HepG2 (cell line): ENCODE data around the gene ZNF618. TPM values are rescaled to one million over a fixed set of nuclear protein-coding genes. Genes with fewer than 3 reads are reported as not detected.

Source experiments
- CBX5 ChIP-seq: sonication (generic); formaldehyde crosslinking; IDR thresholded peaks from 2 replicates; pipeline ENCODE4 v1.4.0; 2020; ENCODE audit warnings: missing genetic modification reagents, borderline replicate concordance
- HOXA7 ChIP-seq: sonication (generic); formaldehyde crosslinking; IDR thresholded peaks from 2 replicates; pipeline ENCODE4 v1.8.1; 2022; ENCODE audit warnings: mild to moderate bottlenecking, missing genetic modification reagents, moderate library complexity
- KDM6A ChIP-seq: IDR thresholded peaks from 2 replicates; pipeline ENCODE4 v1.6.1; 2016; ENCODE audit warnings: low read depth
- MED13 ChIP-seq: sonication (generic); formaldehyde crosslinking; IDR thresholded peaks from 2 replicates; pipeline ENCODE4 v1.5.0; 2020; ENCODE audit warnings: missing genetic modification reagents
- MEF2D ChIP-seq: sonication (generic); formaldehyde crosslinking; IDR thresholded peaks from 2 replicates; pipeline ENCODE4 v1.5.1; 2020; ENCODE audit warnings: mild to moderate bottlenecking, missing genetic modification reagents
- NONO ChIP-seq, 2 experiments: fragments of 450-650 bp in 1 of 2; sonication (generic) in 1 of 2; formaldehyde crosslinking in 1 of 2; IDR thresholded peaks in 1 of 2; conservative IDR thresholded peaks in 1 of 2; 2 replicates each; pipeline versions ENCODE4 v1.6.1 to v1.8.0; 2017 to 2022; ENCODE audit warnings: mild to moderate bottlenecking in 1 of 2, missing genetic modification reagents in 1 of 2, moderate library complexity in 1 of 2
- ONECUT2 ChIP-seq: sonication (generic); formaldehyde crosslinking; IDR thresholded peaks from 2 replicates; pipeline ENCODE4 v1.4.0; 2020; ENCODE audit warnings: missing genetic modification reagents
- POGZ ChIP-seq: sonication (generic); formaldehyde crosslinking; IDR thresholded peaks from 2 replicates; pipeline ENCODE4 v1.4.0; 2020; ENCODE audit warnings: mild to moderate bottlenecking, missing genetic modification reagents
- SALL1 ChIP-seq: sonication (generic); formaldehyde crosslinking; IDR thresholded peaks from 2 replicates; pipeline ENCODE4 v1.8.0; 2022; ENCODE audit warnings: mild to moderate bottlenecking, missing genetic modification reagents
- SMARCC2 ChIP-seq: fragments of 450-650 bp; IDR thresholded peaks from 2 replicates; pipeline ENCODE4 v1.6.1; 2017; ENCODE audit warnings: antibody characterized with exemption, mild to moderate bottlenecking
- SOX5 ChIP-seq: IDR thresholded peaks from 2 replicates; pipeline ENCODE4 v1.6.1; 2016; ENCODE audit warnings: borderline replicate concordance
- SYNCRIP ChIP-seq: fragments of 200-400 bp; formaldehyde crosslinking; IDR thresholded peaks from 2 replicates; pipeline ENCODE4 v1.6.1; 2018; ENCODE audit warnings: mild to moderate bottlenecking, low read depth, low read length; ENCODE audit not compliant: insufficient read depth
- TMF1 ChIP-seq: sonication (generic); formaldehyde crosslinking; IDR thresholded peaks from 2 replicates; pipeline ENCODE4 v1.8.1; 2022; ENCODE audit warnings: low read depth, missing genetic modification reagents
- TRIM24 ChIP-seq: sonication (generic); formaldehyde crosslinking; IDR thresholded peaks from 2 replicates; pipeline ENCODE4 v1.8.0; 2022; ENCODE audit warnings: mild to moderate bottlenecking, missing genetic modification reagents
- ZBTB8A ChIP-seq: sonication (generic); formaldehyde crosslinking; IDR thresholded peaks from 2 replicates; pipeline ENCODE4 v1.4.0; 2020; ENCODE audit warnings: mild to moderate bottlenecking, low read depth, missing genetic modification reagents, borderline replicate concordance
- ZNF367 ChIP-seq: sonication (generic); formaldehyde crosslinking; IDR thresholded peaks from 2 replicates; pipeline ENCODE4 v1.4.0; 2020; ENCODE audit warnings: missing genetic modification reagents, borderline replicate concordance
- ZNF430 ChIP-seq: sonication (generic); formaldehyde crosslinking; IDR thresholded peaks from 2 replicates; pipeline ENCODE4 v1.9.0; 2021; ENCODE audit warnings: mild to moderate bottlenecking, missing genetic modification reagents
- ZNF496 ChIP-seq: sonication (generic); formaldehyde crosslinking; IDR thresholded peaks from 2 replicates; pipeline ENCODE4 v1.8.1; 2023; ENCODE audit warnings: mild to moderate bottlenecking, moderate library complexity, missing genetic modification reagents; ENCODE audit not compliant: insufficient replicate concordance
- ZNF737 ChIP-seq: sonication (generic); formaldehyde crosslinking; IDR thresholded peaks from 2 replicates; pipeline ENCODE4 v1.5.0; 2020; ENCODE audit warnings: missing genetic modification reagents, mild to moderate bottlenecking, borderline replicate concordance
- ZNF878 ChIP-seq: sonication (generic); formaldehyde crosslinking; IDR thresholded peaks from 2 replicates; pipeline ENCODE4 v1.8.1; 2023; ENCODE audit warnings: mild to moderate bottlenecking, missing genetic modification reagents, moderate library complexity
- polyA plus RNA-seq, 8 experiments: library from polyadenylated mRNA; depleted of rRNA in 3 of 8; stranded (reverse) in 7 of 8; unstranded in 1 of 8; fragments of >200 nt; fragmentation: Illumina TruSeq in 4 of 8; extraction: Trizol in 4 of 8; gene quantifications; 2 replicates each; pipeline versions ENCODE4 v1.2.1 to v1.2.3, GENCODE V29; 2011 to 2016; ENCODE audit warnings: low read depth in 4 of 8, missing spikeins in 1 of 8, mixed read lengths in 1 of 8; ENCODE audit not compliant: insufficient read depth in 1 of 8
- total RNA-seq, 5 experiments: library from RNA; depleted of rRNA; stranded (reverse); fragments of >200 nt; fragmentation: Illumina TruSeq; extraction: Trizol; gene quantifications; 2 replicates each; pipeline ENCODE4 v1.2.3, GENCODE V29; 2016; ENCODE audit warnings: low read depth in 1 of 5
- TF ChIP-seq, protein P1 (sequence below): sonication (generic); formaldehyde crosslinking; IDR thresholded peaks from 2 replicates; pipeline ENCODE4 v1.5.0; 2020; ENCODE audit warnings: missing genetic modification reagents
- TF ChIP-seq, protein P2 (sequence below): sonication (generic); formaldehyde crosslinking; IDR thresholded peaks from 2 replicates; pipeline ENCODE4 v1.5.0; 2020; ENCODE audit warnings: missing genetic modification reagents
- TF ChIP-seq, protein P3 (sequence below): sonication (generic); formaldehyde crosslinking; IDR thresholded peaks from 2 replicates; pipeline ENCODE4 v1.8.1; 2023; ENCODE audit warnings: mild to moderate bottlenecking, missing genetic modification reagents
- TF ChIP-seq, protein P4 (sequence below): sonication (generic); formaldehyde crosslinking; IDR thresholded peaks from 2 replicates; pipeline ENCODE4 v1.8.0; 2022; ENCODE audit warnings: mild to moderate bottlenecking, missing genetic modification reagents
- TF ChIP-seq, protein P5 (sequence below): sonication (generic); formaldehyde crosslinking; IDR thresholded peaks from 2 replicates; pipeline ENCODE4 v1.4.0; 2020; ENCODE audit warnings: missing genetic modification reagents
- TF ChIP-seq, protein P6 (sequence below): sonication (generic); formaldehyde crosslinking; IDR thresholded peaks from 2 replicates; pipeline ENCODE4 v1.4.0; 2020; ENCODE audit warnings: missing genetic modification reagents

ZNF618 gene
- total and polyA plus RNA-seq, 2 of the 13 experiments (the other 11 are each of a cell fraction or from before 2014, with no cell fraction given): 0.07 TPM

DNA sequence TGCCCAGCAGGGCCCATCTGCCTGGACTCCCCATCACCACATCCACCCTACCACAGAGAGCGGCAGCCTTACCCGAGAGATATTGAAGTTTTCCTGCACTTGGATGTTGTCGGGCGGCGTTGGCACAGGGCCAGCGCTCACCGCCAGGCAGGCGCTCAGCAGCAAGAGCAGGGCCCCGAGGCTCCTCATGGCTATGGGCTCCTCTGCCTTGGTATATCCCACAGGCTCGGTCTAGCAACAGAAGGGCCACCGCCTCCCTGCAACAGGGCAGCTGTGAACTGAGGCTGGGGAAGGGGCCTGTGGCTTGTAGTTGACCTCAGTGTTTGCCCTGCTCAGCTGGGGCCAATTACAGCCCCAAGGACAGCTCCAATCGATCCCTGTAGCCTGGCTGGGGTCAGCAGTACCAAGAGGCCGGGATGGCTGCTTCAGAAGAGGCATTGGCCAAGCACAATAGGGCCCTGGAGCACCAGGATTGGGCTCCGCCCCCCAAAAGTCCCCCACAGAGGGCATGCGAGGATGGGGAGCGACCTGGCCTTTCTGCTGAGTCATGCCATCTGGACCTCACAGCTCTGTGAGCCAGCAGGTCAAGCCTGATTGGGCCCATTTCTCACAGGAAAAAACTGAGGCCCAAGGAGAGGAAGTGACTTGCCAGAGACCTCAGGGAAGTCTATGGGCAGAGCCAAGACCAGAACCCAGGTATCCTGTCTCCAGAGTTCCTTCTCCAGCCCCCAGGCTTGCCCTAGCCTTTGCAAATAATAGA, 202.1 kb downstream of the ZNF618 start, which contains the start of gene AMBP (continued):
- peak; percentile 95; the same call in 1 of the 2 replicates for TF ChIP-seq ZNF430 (CRISPR knock-in tag)
- TF ChIP-seq MED13 (CRISPR knock-in tag): peak; percentile 94; the same call in 1 of the 2 replicates
- no peak for TF ChIP-seq ZNF496 (CRISPR knock-in tag)
- TF ChIP-seq SYNCRIP: no peak
- no peak for TF ChIP-seq ZNF737
- TF ChIP-seq, protein P1, sequence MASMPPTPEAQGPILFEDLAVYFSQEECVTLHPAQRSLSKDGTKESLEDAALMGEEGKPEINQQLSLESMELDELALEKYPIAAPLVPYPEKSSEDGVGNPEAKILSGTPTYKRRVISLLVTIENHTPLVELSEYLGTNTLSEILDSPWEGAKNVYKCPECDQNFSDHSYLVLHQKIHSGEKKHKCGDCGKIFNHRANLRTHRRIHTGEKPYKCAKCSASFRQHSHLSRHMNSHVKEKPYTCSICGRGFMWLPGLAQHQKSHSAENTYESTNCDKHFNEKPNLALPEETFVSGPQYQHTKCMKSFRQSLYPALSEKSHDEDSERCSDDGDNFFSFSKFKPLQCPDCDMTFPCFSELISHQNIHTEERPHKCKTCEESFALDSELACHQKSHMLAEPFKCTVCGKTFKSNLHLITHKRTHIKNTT (CRISPR knock-in tag): no peak
- TF ChIP-seq SOX5 (CRISPR knock-in tag): peak; percentile 87
- peak; percentile 89 for TF ChIP-seq CBX5 (CRISPR knock-in tag)
- TF ChIP-seq POGZ (CRISPR knock-in tag): peak; percentile 94
- TF ChIP-seq ONECUT2 (CRISPR knock-in tag): peak; percentile 100
- TF ChIP-seq SMARCC2: no peak
- no peak for TF ChIP-seq HOXA7 (CRISPR knock-in tag)
- TF ChIP-seq ZBTB8A: no peak
- TF ChIP-seq ZNF367 (CRISPR knock-in tag): 0 out of 2 replicates have a peak, but pooled peaks have one; percentile 44
- TF ChIP-seq KDM6A (CRISPR knock-in tag): peak; percentile 91
- TF ChIP-seq NONO (IDR thresholded peaks at IDR 0.05): no peak
- TF ChIP-seq NONO (CRISPR knock-in tag; conservative IDR thresholded peaks at IDR 0.05): no peak
- no peak for TF ChIP-seq TRIM24 (CRISPR knock-in tag)
- TF ChIP-seq, protein P2, sequence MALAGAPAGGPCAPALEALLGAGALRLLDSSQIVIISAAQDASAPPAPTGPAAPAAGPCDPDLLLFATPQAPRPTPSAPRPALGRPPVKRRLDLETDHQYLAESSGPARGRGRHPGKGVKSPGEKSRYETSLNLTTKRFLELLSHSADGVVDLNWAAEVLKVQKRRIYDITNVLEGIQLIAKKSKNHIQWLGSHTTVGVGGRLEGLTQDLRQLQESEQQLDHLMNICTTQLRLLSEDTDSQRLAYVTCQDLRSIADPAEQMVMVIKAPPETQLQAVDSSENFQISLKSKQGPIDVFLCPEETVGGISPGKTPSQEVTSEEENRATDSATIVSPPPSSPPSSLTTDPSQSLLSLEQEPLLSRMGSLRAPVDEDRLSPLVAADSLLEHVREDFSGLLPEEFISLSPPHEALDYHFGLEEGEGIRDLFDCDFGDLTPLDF (CRISPR knock-in tag): no peak
- peak; percentile 89 for TF ChIP-seq TMF1 (CRISPR knock-in tag)
- TF ChIP-seq, protein P3, sequence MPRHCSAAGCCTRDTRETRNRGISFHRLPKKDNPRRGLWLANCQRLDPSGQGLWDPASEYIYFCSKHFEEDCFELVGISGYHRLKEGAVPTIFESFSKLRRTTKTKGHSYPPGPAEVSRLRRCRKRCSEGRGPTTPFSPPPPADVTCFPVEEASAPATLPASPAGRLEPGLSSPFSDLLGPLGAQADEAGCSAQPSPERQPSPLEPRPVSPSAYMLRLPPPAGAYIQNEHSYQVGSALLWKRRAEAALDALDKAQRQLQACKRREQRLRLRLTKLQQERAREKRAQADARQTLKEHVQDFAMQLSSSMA: no peak
- TF ChIP-seq MEF2D (CRISPR knock-in tag): peak; percentile 95
- TF ChIP-seq, protein P4, sequence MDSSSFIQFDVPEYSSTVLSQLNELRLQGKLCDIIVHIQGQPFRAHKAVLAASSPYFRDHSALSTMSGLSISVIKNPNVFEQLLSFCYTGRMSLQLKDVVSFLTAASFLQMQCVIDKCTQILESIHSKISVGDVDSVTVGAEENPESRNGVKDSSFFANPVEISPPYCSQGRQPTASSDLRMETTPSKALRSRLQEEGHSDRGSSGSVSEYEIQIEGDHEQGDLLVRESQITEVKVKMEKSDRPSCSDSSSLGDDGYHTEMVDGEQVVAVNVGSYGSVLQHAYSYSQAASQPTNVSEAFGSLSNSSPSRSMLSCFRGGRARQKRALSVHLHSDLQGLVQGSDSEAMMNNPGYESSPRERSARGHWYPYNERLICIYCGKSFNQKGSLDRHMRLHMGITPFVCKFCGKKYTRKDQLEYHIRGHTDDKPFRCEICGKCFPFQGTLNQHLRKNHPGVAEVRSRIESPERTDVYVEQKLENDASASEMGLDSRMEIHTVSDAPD (CRISPR knock-in tag): peak; percentile 97
- peak; percentile 87; the same call in 1 of the 2 replicates for TF ChIP-seq ZNF878 (CRISPR knock-in tag)
- TF ChIP-seq, protein P5, sequence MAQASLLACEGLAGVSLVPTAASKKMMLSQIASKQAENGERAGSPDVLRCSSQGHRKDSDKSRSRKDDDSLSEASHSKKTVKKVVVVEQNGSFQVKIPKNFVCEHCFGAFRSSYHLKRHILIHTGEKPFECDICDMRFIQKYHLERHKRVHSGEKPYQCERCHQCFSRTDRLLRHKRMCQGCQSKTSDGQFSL (CRISPR knock-in tag): no peak
- TF ChIP-seq, protein P6, sequence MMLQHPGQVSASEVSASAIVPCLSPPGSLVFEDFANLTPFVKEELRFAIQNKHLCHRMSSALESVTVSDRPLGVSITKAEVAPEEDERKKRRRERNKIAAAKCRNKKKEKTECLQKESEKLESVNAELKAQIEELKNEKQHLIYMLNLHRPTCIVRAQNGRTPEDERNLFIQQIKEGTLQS (CRISPR knock-in tag): no peak
- peak; percentile 98 for TF ChIP-seq SALL1 (CRISPR knock-in tag)
